IMR-90 (cell line): Measurements from ENCODE around the gene ZNF879. TPM values are rescaled to one million over a fixed set of nuclear protein-coding genes. Genes with fewer than 3 reads are reported as not detected.
A peak's percentile ranks its signal among the peaks of the same experiment; 100 is the strongest.

Source experiments
- ATAC-seq: fragments of 200-7000 bp; cut with Tn5 transposase; 2 replicates; pipeline ENCODE4 v1.9.1; 2020; ENCODE audit warnings: low read depth, mild to moderate bottlenecking, moderate library complexity
- BruUV-seq: library from RNA; stranded (reverse); fragments of 400-500 nt; replicated peaks from 2 replicates; lab custom pipeline; 2021; lab: Mats Ljungman, UMichigan
- CTCF ChIA-PET: fragments of 300-600 bp; formaldehyde crosslinking; extraction: SDS; loops from one replicate; lab custom pipeline; 2021; ENCODE audit warnings: antibody characterized with exemption; lab: Yijun Ruan, JAX
- POLR2A ChIA-PET: fragments of 300-600 bp; sonication (Branson Sonifier 250); formaldehyde crosslinking; loops from one replicate; lab custom pipeline; 2022; ENCODE audit warnings: antibody characterized with exemption; ENCODE audit not compliant: unreplicated experiment; lab: Charles Lee
- DNase-seq: peaks from one replicate; pipeline ENCODE4 v3.0.0; 2013
- H2AFZ ChIP-seq: replicated peaks from 2 replicates; pipeline ENCODE3; 2013; ENCODE audit warnings: low read length, mild to moderate bottlenecking; ENCODE audit not compliant: poor library complexity
- H2AK5ac ChIP-seq: 2 replicates; pipeline ENCODE4 v1.6.1; 2013; ENCODE audit warnings: low read depth, low read length, inconsistent platforms
- H2AK9ac ChIP-seq: replicated peaks from 2 replicates; pipeline ENCODE3; 2013; ENCODE audit warnings: mild to moderate bottlenecking, low read depth, low read length, moderate library complexity; ENCODE audit not compliant: poor library complexity
- H2BK120ac ChIP-seq: 2 replicates; pipeline ENCODE4 v1.6.1; 2013; ENCODE audit warnings: low read depth, low read length, inconsistent platforms
- H2BK15ac ChIP-seq: 3 replicates; pipeline ENCODE4 v1.6.1; 2013; ENCODE audit warnings: low read depth, low read length, inconsistent platforms
- H2BK20ac ChIP-seq: 2 replicates; pipeline ENCODE4 v1.6.1; 2013; ENCODE audit warnings: low read depth, mild to moderate bottlenecking, inconsistent platforms, low read length, moderate library complexity
- H2BK5ac ChIP-seq: 2 replicates; pipeline ENCODE4 v1.6.1; 2013; ENCODE audit warnings: mild to moderate bottlenecking, low read depth, low read length, inconsistent platforms; ENCODE audit not compliant: poor library complexity, severe bottlenecking
- H3K14ac ChIP-seq: replicated peaks from 2 replicates; pipeline ENCODE4 v1.6.1; 2013; ENCODE audit warnings: low read depth, low read length, inconsistent platforms
- H3K18ac ChIP-seq: 2 replicates; pipeline ENCODE4 v1.6.1; 2013; ENCODE audit warnings: low read depth, low read length, control low read depth
- H3K23ac ChIP-seq: 2 replicates; pipeline ENCODE4 v1.6.1; 2013; ENCODE audit warnings: low read depth, low read length, inconsistent platforms
- H3K27ac ChIP-seq: 2 replicates; pipeline ENCODE4 v1.5.1; 2013; ENCODE audit warnings: mild to moderate bottlenecking, control low read depth, low read length; ENCODE audit not compliant: insufficient read depth
- H3K27me3 ChIP-seq: 2 replicates; pipeline ENCODE4 v1.6.1; 2013; ENCODE audit warnings: low read length; ENCODE audit not compliant: control insufficient read depth, insufficient read depth
- H3K36me3 ChIP-seq: 2 replicates; pipeline ENCODE4 v1.6.1; 2013; ENCODE audit warnings: low read length, mixed read lengths; ENCODE audit not compliant: control insufficient read depth, insufficient read depth
- H3K4ac ChIP-seq: 2 replicates; pipeline ENCODE4 v1.6.1; 2013; ENCODE audit warnings: low read depth, low read length, inconsistent platforms
- H3K4me1 ChIP-seq: 2 replicates; pipeline ENCODE4 v1.6.1; 2013; ENCODE audit warnings: low read length, mixed read lengths; ENCODE audit not compliant: control insufficient read depth, insufficient read depth
- H3K4me2 ChIP-seq: 2 replicates; pipeline ENCODE4 v1.6.1; 2013; ENCODE audit warnings: low read depth, mild to moderate bottlenecking, control low read depth, low read length, moderate library complexity
- H3K4me3 ChIP-seq: 2 replicates; pipeline ENCODE4 v1.5.1; 2013; ENCODE audit warnings: low read depth, mild to moderate bottlenecking, control low read depth, low read length, moderate library complexity; ENCODE audit not compliant: insufficient read depth
- H3K56ac ChIP-seq: 2 replicates; pipeline ENCODE4 v1.6.1; 2013; ENCODE audit warnings: low read length, inconsistent platforms; ENCODE audit not compliant: insufficient read depth; ENCODE audit errors: extremely low read depth
- H3K79me1 ChIP-seq, 2 experiments: 2 replicates each; pipeline ENCODE4 v1.6.1; 2013; ENCODE audit warnings: low read length in 2 of 2, inconsistent platforms in 1 of 2, low read depth in 1 of 2
- H3K9ac ChIP-seq: 2 replicates; pipeline ENCODE4 v1.6.1; 2013; ENCODE audit warnings: low read depth, low read length, control low read depth
- H3K9me1 ChIP-seq: 2 replicates; pipeline ENCODE4 v1.6.1; 2013; ENCODE audit warnings: low read length, inconsistent platforms; ENCODE audit not compliant: insufficient read depth
- H3K9me3 ChIP-seq: 2 replicates; pipeline ENCODE4 v1.6.1; 2013; ENCODE audit warnings: low read length; ENCODE audit not compliant: control insufficient read depth, insufficient read depth
- H4K20me1 ChIP-seq: 2 replicates; pipeline ENCODE4 v1.6.1; 2013; ENCODE audit warnings: low read length, inconsistent platforms; ENCODE audit not compliant: insufficient read depth
- H4K5ac ChIP-seq: 2 replicates; pipeline ENCODE4 v1.6.1; 2013; ENCODE audit warnings: mild to moderate bottlenecking, low read depth, low read length, control low read depth
- H4K8ac ChIP-seq, 2 experiments: 2 replicates each; pipeline ENCODE4 v1.6.1; 2013; ENCODE audit warnings: low read depth in 2 of 2, low read length in 2 of 2, control low read depth in 1 of 2, inconsistent platforms in 1 of 2
- H4K91ac ChIP-seq: 2 replicates; pipeline ENCODE4 v1.6.1; 2013; ENCODE audit warnings: low read depth, low read length, inconsistent platforms; ENCODE audit not compliant: insufficient read depth
- BHLHE40 ChIP-seq: fragments of 150-350 bp; IDR thresholded peaks from 2 replicates; pipeline ENCODE4 v1.6.1; 2016; ENCODE audit warnings: mild to moderate bottlenecking, low read depth, low read length
- MAZ ChIP-seq: IDR thresholded peaks from 2 replicates; pipeline ENCODE4 v1.6.1; 2012; ENCODE audit warnings: low read depth, mild to moderate bottlenecking, low read length, improper control_type of control experiment, moderate library complexity, borderline replicate concordance
- MXI1 ChIP-seq: IDR thresholded peaks from 2 replicates; pipeline ENCODE4 v1.6.1; 2012; ENCODE audit warnings: low read depth, mild to moderate bottlenecking, low read length, moderate library complexity, borderline replicate concordance
- POLR2A ChIP-seq: IDR thresholded peaks from 2 replicates; pipeline ENCODE4 v1.6.1; 2012; ENCODE audit warnings: mild to moderate bottlenecking, low read depth, low read length
- WGBS, 2 experiments: methylation state at CpG; one replicate each; pipeline versions ENCODE4 v1.1.5 to v1.1.7; 2013; ENCODE audit warnings: missing lambda C conversion rate in 2 of 2; ENCODE audit not compliant: insufficient read length in 1 of 2; ENCODE audit errors: extremely low coverage in 2 of 2; 5-methylcytosine and 5-hydroxymethylcytosine counted together
- dilution Hi-C: fragments of 300-500 bp; cut with HindIII; formaldehyde crosslinking; loops from one replicate; pipeline ENCODE4 v1.14.3; 2018; ENCODE audit warnings: low sequenced_read_pairs; ENCODE audit not compliant: unreplicated experiment
- in situ Hi-C: fragments of 300-500 bp; cut with MboI; formaldehyde crosslinking; loops from 3 replicates; pipeline ENCODE4 v1.14.3; 2019; ENCODE audit warnings: low sequenced_read_pairs, inconsistent platforms, mixed read lengths
- intact Hi-C: fragments of 100-400 bp; cut with micrococcal nuclease; formaldehyde crosslinking; loops from 2 replicates; pipeline ENCODE4 v1.10.0; 2022
- polyA plus RNA-seq, 3 experiments: library from polyadenylated mRNA; depleted of rRNA; stranded (reverse); fragments of >200 nt; gene quantifications; 2 replicates each; pipeline ENCODE4 v1.2.3, GENCODE V29; 2012; ENCODE audit warnings: low replicate concordance in 1 of 3
- total RNA-seq: library from RNA; depleted of rRNA; stranded (reverse); fragments of >200 nt; gene quantifications from 2 replicates; pipeline ENCODE4 v1.2.3, GENCODE V29; 2012

ZNF879 gene
- total and polyA plus RNA-seq, 2 of the 4 experiments (the other 2 are of a cell fraction) = 1.4 to 3.4 TPM

GRCh38 chr5:179060116-179061008, 36.8 kb downstream of the ZNF879 start, which contains the start of gene ZNF354C:
ZNF354C (plus strand) TSS chr5:179060373; CDS start chr5:179062069, 1,696 bp downstream.
- peaks cover 4% of the 10 kb centered on the region; the same call in 1 of the 2 replicates for H3K4me1 ChIP-seq
- H3K56ac ChIP-seq = no peak within 1 kb of the TSS
- in situ Hi-C loops (no loop called here), dilution Hi-C loops (no loop called here), intact Hi-C loops (loop anchor here (1.0 kb wide), 1 partner anchor 330 kb away; the partner anchor contains the start of gene ZNF354A)
- H3K14ac ChIP-seq = peak within 1 kb of the TSS; percentile 7; the same call in 1 of the 2 replicates
- ATAC-seq (peak; percentile 99), DNase-seq (peak; percentile 87)
- CTCF ChIA-PET = no interaction called here
- H3K9me1 ChIP-seq = no peaks in the 10 kb centered on the region
- H2BK15ac ChIP-seq = no peak within 1 kb of the TSS
- H3K36me3 ChIP-seq = peaks cover 17% of the 10 kb centered on the region
- peak within 1 kb of the TSS; percentile 87 for H3K4me2 ChIP-seq
- H2AK5ac ChIP-seq = no peak within 1 kb of the TSS
- no peak within 1 kb of the TSS for H2BK120ac ChIP-seq
- H3K27ac ChIP-seq = peak within 1 kb of the TSS; percentile 40
- WGBS, 2 experiments = 11% methylated on average over 31 of the region's 81 CpGs; no CpG with 5 or more reads in 1 of the 2 experiments
- no peak within 1 kb of the TSS for H3K18ac ChIP-seq
- H2AK9ac ChIP-seq = peak within 1 kb of the TSS; percentile 84
- H2AFZ ChIP-seq = peak within 1 kb of the TSS; percentile 89
- no TSS peak for BruUV-seq
- no peaks in the 10 kb centered on the region for H3K27me3 ChIP-seq
- peak within 1 kb of the TSS; percentile 39 for H2BK5ac ChIP-seq
- peak within 1 kb of the TSS; percentile 67 for H3K4me3 ChIP-seq
- peak within 1 kb of the TSS; percentile 6; the same call in 1 of the 2 replicates for H4K91ac ChIP-seq
- TF ChIP-seq POLR2A (0 out of 2 replicates have a peak, but pooled peaks have one; percentile 33), MXI1 (peak; percentile 64; the same call in 1 of the 2 replicates), BHLHE40 (no peak), MAZ (no peak; the same call in 1 of the 2 replicates)
- no peak within 1 kb of the TSS for H2BK20ac ChIP-seq
- H3K9me3 ChIP-seq = peaks cover 15% of the 10 kb centered on the region
- peak within 1 kb of the TSS; percentile 59 for H3K9ac ChIP-seq
- H4K5ac ChIP-seq = peak within 1 kb of the TSS; percentile 76
- no peaks in the 10 kb centered on the region for H4K20me1 ChIP-seq
- H4K8ac ChIP-seq = peak within 1 kb of the TSS; percentile 56 to 92
- H3K4ac ChIP-seq = 0 out of 2 replicates have a peak within 1 kb of the TSS, but pooled peaks have one; percentile 12
- H3K23ac ChIP-seq = peak within 1 kb of the TSS; percentile 74; the same call in 1 of the 2 replicates
- POLR2A ChIA-PET = no interaction called here
- peaks cover 14% of the 10 kb centered on the region in 2 experiments for H3K79me1 ChIP-seq
